IMR-90 (cell line): ENCODE results near the gene NEURL1. TPM values are rescaled to one million over a fixed set of nuclear protein-coding genes. Genes with fewer than 3 reads are reported as not detected.

Experiments
- ATAC-seq: fragments of 200-7000 bp; cut with Tn5 transposase; 2 replicates; pipeline ENCODE4 v1.9.1; 2020; ENCODE audit warnings: low read depth, mild to moderate bottlenecking, moderate library complexity
- BruUV-seq: library from RNA; stranded (reverse); fragments of 400-500 nt; replicated peaks from 2 replicates; lab custom pipeline; 2021; lab: Mats Ljungman, UMichigan
- CTCF ChIA-PET: fragments of 300-600 bp; formaldehyde crosslinking; extraction: SDS; loops from one replicate; lab custom pipeline; 2021; ENCODE audit warnings: antibody characterized with exemption; lab: Yijun Ruan, JAX
- POLR2A ChIA-PET: fragments of 300-600 bp; sonication (Branson Sonifier 250); formaldehyde crosslinking; loops from one replicate; lab custom pipeline; 2022; ENCODE audit warnings: antibody characterized with exemption; ENCODE audit not compliant: unreplicated experiment; lab: Charles Lee
- DNase-seq: peaks from one replicate; pipeline ENCODE4 v3.0.0; 2013
- H2AFZ ChIP-seq: replicated peaks from 2 replicates; pipeline ENCODE3; 2013; ENCODE audit warnings: low read length, mild to moderate bottlenecking; ENCODE audit not compliant: poor library complexity
- H2AK5ac ChIP-seq: 2 replicates; pipeline ENCODE4 v1.6.1; 2013; ENCODE audit warnings: low read depth, low read length, inconsistent platforms
- H2AK9ac ChIP-seq: replicated peaks from 2 replicates; pipeline ENCODE3; 2013; ENCODE audit warnings: mild to moderate bottlenecking, low read depth, low read length, moderate library complexity; ENCODE audit not compliant: poor library complexity
- H2BK120ac ChIP-seq: 2 replicates; pipeline ENCODE4 v1.6.1; 2013; ENCODE audit warnings: low read depth, low read length, inconsistent platforms
- H2BK15ac ChIP-seq: 3 replicates; pipeline ENCODE4 v1.6.1; 2013; ENCODE audit warnings: low read depth, low read length, inconsistent platforms
- H2BK20ac ChIP-seq: 2 replicates; pipeline ENCODE4 v1.6.1; 2013; ENCODE audit warnings: low read depth, mild to moderate bottlenecking, inconsistent platforms, low read length, moderate library complexity
- H2BK5ac ChIP-seq: 2 replicates; pipeline ENCODE4 v1.6.1; 2013; ENCODE audit warnings: mild to moderate bottlenecking, low read depth, low read length, inconsistent platforms; ENCODE audit not compliant: poor library complexity, severe bottlenecking
- H3K14ac ChIP-seq: replicated peaks from 2 replicates; pipeline ENCODE4 v1.6.1; 2013; ENCODE audit warnings: low read depth, low read length, inconsistent platforms
- H3K18ac ChIP-seq: 2 replicates; pipeline ENCODE4 v1.6.1; 2013; ENCODE audit warnings: low read depth, low read length, control low read depth
- H3K23ac ChIP-seq: 2 replicates; pipeline ENCODE4 v1.6.1; 2013; ENCODE audit warnings: low read depth, low read length, inconsistent platforms
- H3K27ac ChIP-seq: 2 replicates; pipeline ENCODE4 v1.5.1; 2013; ENCODE audit warnings: mild to moderate bottlenecking, control low read depth, low read length; ENCODE audit not compliant: insufficient read depth
- H3K27me3 ChIP-seq: 2 replicates; pipeline ENCODE4 v1.6.1; 2013; ENCODE audit warnings: low read length; ENCODE audit not compliant: control insufficient read depth, insufficient read depth
- H3K36me3 ChIP-seq: 2 replicates; pipeline ENCODE4 v1.6.1; 2013; ENCODE audit warnings: low read length, mixed read lengths; ENCODE audit not compliant: control insufficient read depth, insufficient read depth
- H3K4ac ChIP-seq: 2 replicates; pipeline ENCODE4 v1.6.1; 2013; ENCODE audit warnings: low read depth, low read length, inconsistent platforms
- H3K4me1 ChIP-seq: 2 replicates; pipeline ENCODE4 v1.6.1; 2013; ENCODE audit warnings: low read length, mixed read lengths; ENCODE audit not compliant: control insufficient read depth, insufficient read depth
- H3K4me2 ChIP-seq: 2 replicates; pipeline ENCODE4 v1.6.1; 2013; ENCODE audit warnings: low read depth, mild to moderate bottlenecking, control low read depth, low read length, moderate library complexity
- H3K4me3 ChIP-seq: 2 replicates; pipeline ENCODE4 v1.5.1; 2013; ENCODE audit warnings: low read depth, mild to moderate bottlenecking, control low read depth, low read length, moderate library complexity; ENCODE audit not compliant: insufficient read depth
- H3K56ac ChIP-seq: 2 replicates; pipeline ENCODE4 v1.6.1; 2013; ENCODE audit warnings: low read length, inconsistent platforms; ENCODE audit not compliant: insufficient read depth; ENCODE audit errors: extremely low read depth
- H3K79me1 ChIP-seq, 2 experiments: 2 replicates each; pipeline ENCODE4 v1.6.1; 2013; ENCODE audit warnings: low read length in 2 of 2, inconsistent platforms in 1 of 2, low read depth in 1 of 2
- H3K9ac ChIP-seq: 2 replicates; pipeline ENCODE4 v1.6.1; 2013; ENCODE audit warnings: low read depth, low read length, control low read depth
- H3K9me1 ChIP-seq: 2 replicates; pipeline ENCODE4 v1.6.1; 2013; ENCODE audit warnings: low read length, inconsistent platforms; ENCODE audit not compliant: insufficient read depth
- H3K9me3 ChIP-seq: 2 replicates; pipeline ENCODE4 v1.6.1; 2013; ENCODE audit warnings: low read length; ENCODE audit not compliant: control insufficient read depth, insufficient read depth
- H4K20me1 ChIP-seq: 2 replicates; pipeline ENCODE4 v1.6.1; 2013; ENCODE audit warnings: low read length, inconsistent platforms; ENCODE audit not compliant: insufficient read depth
- H4K5ac ChIP-seq: 2 replicates; pipeline ENCODE4 v1.6.1; 2013; ENCODE audit warnings: mild to moderate bottlenecking, low read depth, low read length, control low read depth
- H4K8ac ChIP-seq, 2 experiments: 2 replicates each; pipeline ENCODE4 v1.6.1; 2013; ENCODE audit warnings: low read depth in 2 of 2, low read length in 2 of 2, control low read depth in 1 of 2, inconsistent platforms in 1 of 2
- H4K91ac ChIP-seq: 2 replicates; pipeline ENCODE4 v1.6.1; 2013; ENCODE audit warnings: low read depth, low read length, inconsistent platforms; ENCODE audit not compliant: insufficient read depth
- FOS ChIP-seq: fragments of 150-350 bp; IDR thresholded peaks from 2 replicates; pipeline ENCODE4 v1.6.1; 2016; ENCODE audit warnings: low read depth, low read length
- MAFK ChIP-seq: IDR thresholded peaks from 2 replicates; pipeline ENCODE4 v1.6.1; 2012; ENCODE audit warnings: low read depth, low read length, improper control_type of control experiment
- MXI1 ChIP-seq: IDR thresholded peaks from 2 replicates; pipeline ENCODE4 v1.6.1; 2012; ENCODE audit warnings: low read depth, mild to moderate bottlenecking, low read length, moderate library complexity, borderline replicate concordance
- NFE2L2 ChIP-seq: fragments of 150-350 bp; IDR thresholded peaks from 2 replicates; pipeline ENCODE4 v1.6.1; 2016; ENCODE audit warnings: low read depth, mild to moderate bottlenecking, low read length
- POLR2A ChIP-seq: IDR thresholded peaks from 2 replicates; pipeline ENCODE4 v1.6.1; 2012; ENCODE audit warnings: mild to moderate bottlenecking, low read depth, low read length
- RAD21 ChIP-seq: IDR thresholded peaks from 2 replicates; pipeline ENCODE4 v1.6.1; 2012; ENCODE audit warnings: low read length, improper control_type of control experiment
- RFX5 ChIP-seq: IDR thresholded peaks from 2 replicates; pipeline ENCODE4 v1.8.0; 2012; ENCODE audit warnings: low read depth, mild to moderate bottlenecking, low read length, moderate library complexity
- WGBS, 2 experiments: methylation state at CpG; one replicate each; pipeline versions ENCODE4 v1.1.5 to v1.1.7; 2013; ENCODE audit warnings: missing lambda C conversion rate in 2 of 2; ENCODE audit not compliant: insufficient read length in 1 of 2; ENCODE audit errors: extremely low coverage in 2 of 2; 5-methylcytosine and 5-hydroxymethylcytosine counted together
- dilution Hi-C: fragments of 300-500 bp; cut with HindIII; formaldehyde crosslinking; loops from one replicate; pipeline ENCODE4 v1.14.3; 2018; ENCODE audit warnings: low sequenced_read_pairs; ENCODE audit not compliant: unreplicated experiment
- in situ Hi-C: fragments of 300-500 bp; cut with MboI; formaldehyde crosslinking; loops from 3 replicates; pipeline ENCODE4 v1.14.3; 2019; ENCODE audit warnings: low sequenced_read_pairs, inconsistent platforms, mixed read lengths
- intact Hi-C: fragments of 100-400 bp; cut with micrococcal nuclease; formaldehyde crosslinking; loops from 2 replicates; pipeline ENCODE4 v1.10.0; 2022
- polyA plus RNA-seq, 3 experiments: library from polyadenylated mRNA; depleted of rRNA; stranded (reverse); fragments of >200 nt; gene quantifications; 2 replicates each; pipeline ENCODE4 v1.2.3, GENCODE V29; 2012; ENCODE audit warnings: low replicate concordance in 1 of 3
- total RNA-seq: library from RNA; depleted of rRNA; stranded (reverse); fragments of >200 nt; gene quantifications from 2 replicates; pipeline ENCODE4 v1.2.3, GENCODE V29; 2012
- TF ChIP-seq, protein P1 (sequence below): fragments of 150-350 bp; IDR thresholded peaks from 2 replicates; pipeline ENCODE4 v1.6.1; 2016; ENCODE audit warnings: low read depth, mild to moderate bottlenecking, low read length, moderate library complexity, borderline replicate concordance
- TF ChIP-seq, protein P2 (sequence below): conservative IDR thresholded peaks from 2 replicates; pipeline ENCODE4 v1.5.1; 2012; ENCODE audit warnings: mild to moderate bottlenecking, low read depth, low read length, improper control_type of control experiment

The NEURL1 gene
- total and polyA plus RNA-seq, 2 of the 4 experiments (the other 2 are of a cell fraction), result 0.36 to 0.82 TPM

DNA sequence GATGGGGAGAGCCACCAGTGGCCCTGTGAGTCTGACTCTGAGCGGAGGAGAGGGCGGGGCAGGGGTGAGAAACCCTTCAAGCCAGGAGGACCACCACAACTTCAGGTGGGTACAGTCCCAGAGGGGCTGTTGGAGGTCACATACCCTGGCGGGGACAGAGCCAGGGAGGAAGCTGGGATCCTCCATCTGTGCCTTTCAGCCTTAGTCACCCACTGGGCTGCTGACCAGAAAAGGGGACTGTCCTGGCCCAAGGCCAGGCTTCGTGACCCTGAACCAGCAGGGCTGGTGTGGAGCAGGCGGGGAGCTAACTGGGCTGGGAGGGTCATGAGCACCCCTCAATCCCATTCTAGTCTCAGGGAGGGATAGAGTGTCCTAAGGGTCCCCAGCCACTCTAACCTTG lies 13.0 kb upstream of the NEURL1 start:
- no peak overlapping the region for H3K18ac ChIP-seq
- H3K9me3 ChIP-seq, result no peaks in the 10 kb centered on the region
- intact Hi-C loops, result loop anchor here (10.0 kb wide), 1 partner anchor 646 kb away; the partner anchor contains the start of gene CYP17A1
- BruUV-seq, result no TSS peak
- H3K56ac ChIP-seq, result no peak overlapping the region
- H2BK120ac ChIP-seq, result no peak overlapping the region
- H3K36me3 ChIP-seq, result no peaks in the 10 kb centered on the region
- H2AK5ac ChIP-seq, result no peak overlapping the region
- H3K14ac ChIP-seq, result no peak overlapping the region
- no CpG with 5 or more reads among the region's 5 CpGs for WGBS, 2 experiments
- H3K23ac ChIP-seq, result no peak overlapping the region
- TF ChIP-seq MXI1 (no peak), MAFK (no peak), RAD21 (no peak), NFE2L2 (no peak), RFX5 (no peak), POLR2A (no peak), FOS (no peak)
- TF ChIP-seq, protein P1, sequence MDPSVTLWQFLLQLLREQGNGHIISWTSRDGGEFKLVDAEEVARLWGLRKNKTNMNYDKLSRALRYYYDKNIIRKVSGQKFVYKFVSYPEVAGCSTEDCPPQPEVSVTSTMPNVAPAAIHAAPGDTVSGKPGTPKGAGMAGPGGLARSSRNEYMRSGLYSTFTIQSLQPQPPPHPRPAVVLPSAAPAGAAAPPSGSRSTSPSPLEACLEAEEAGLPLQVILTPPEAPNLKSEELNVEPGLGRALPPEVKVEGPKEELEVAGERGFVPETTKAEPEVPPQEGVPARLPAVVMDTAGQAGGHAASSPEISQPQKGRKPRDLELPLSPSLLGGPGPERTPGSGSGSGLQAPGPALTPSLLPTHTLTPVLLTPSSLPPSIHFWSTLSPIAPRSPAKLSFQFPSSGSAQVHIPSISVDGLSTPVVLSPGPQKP, result no peak
- TF ChIP-seq, protein P2, sequence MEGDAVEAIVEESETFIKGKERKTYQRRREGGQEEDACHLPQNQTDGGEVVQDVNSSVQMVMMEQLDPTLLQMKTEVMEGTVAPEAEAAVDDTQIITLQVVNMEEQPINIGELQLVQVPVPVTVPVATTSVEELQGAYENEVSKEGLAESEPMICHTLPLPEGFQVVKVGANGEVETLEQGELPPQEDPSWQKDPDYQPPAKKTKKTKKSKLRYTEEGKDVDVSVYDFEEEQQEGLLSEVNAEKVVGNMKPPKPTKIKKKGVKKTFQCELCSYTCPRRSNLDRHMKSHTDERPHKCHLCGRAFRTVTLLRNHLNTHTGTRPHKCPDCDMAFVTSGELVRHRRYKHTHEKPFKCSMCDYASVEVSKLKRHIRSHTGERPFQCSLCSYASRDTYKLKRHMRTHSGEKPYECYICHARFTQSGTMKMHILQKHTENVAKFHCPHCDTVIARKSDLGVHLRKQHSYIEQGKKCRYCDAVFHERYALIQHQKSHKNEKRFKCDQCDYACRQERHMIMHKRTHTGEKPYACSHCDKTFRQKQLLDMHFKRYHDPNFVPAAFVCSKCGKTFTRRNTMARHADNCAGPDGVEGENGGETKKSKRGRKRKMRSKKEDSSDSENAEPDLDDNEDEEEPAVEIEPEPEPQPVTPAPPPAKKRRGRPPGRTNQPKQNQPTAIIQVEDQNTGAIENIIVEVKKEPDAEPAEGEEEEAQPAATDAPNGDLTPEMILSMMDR, result no peak
- no peak overlapping the region for H4K8ac ChIP-seq
- ATAC-seq (peak; percentile 44), DNase-seq (peak; percentile 40)
- H2BK20ac ChIP-seq, result no peak overlapping the region
- H3K27me3 ChIP-seq, result peaks cover 25% of the 10 kb centered on the region
- peak overlapping the region; percentile 33 for H2AK9ac ChIP-seq
- H2BK15ac ChIP-seq, result no peak overlapping the region
- peaks cover 4% of the 10 kb centered on the region; the same call in 1 of the 2 replicates for H3K9me1 ChIP-seq
- in situ Hi-C loops, result no loop called here
- H3K4me3 ChIP-seq, result no peak overlapping the region
- no peak overlapping the region for H4K5ac ChIP-seq
- no peaks in the 10 kb centered on the region for H3K79me1 ChIP-seq
- no peak overlapping the region for H3K4me2 ChIP-seq
- H3K4me1 ChIP-seq, result no peaks in the 10 kb centered on the region; the same call in 1 of the 2 replicates
- POLR2A ChIA-PET, result no interaction called here
- H3K4ac ChIP-seq, result no peak overlapping the region
- H3K27ac ChIP-seq, result no peak overlapping the region
- H2BK5ac ChIP-seq, result no peak overlapping the region
- CTCF ChIA-PET, result no interaction called here
- no peak overlapping the region for H4K91ac ChIP-seq
- peak overlapping the region; percentile 75 for H2AFZ ChIP-seq
- H4K20me1 ChIP-seq, result no peaks in the 10 kb centered on the region
- H3K9ac ChIP-seq, result no peak overlapping the region
- dilution Hi-C loops, result no loop called here
